ENCODE measurements around the gene NMB. TPM values are rescaled to one million over a fixed set of nuclear protein-coding genes. Genes with fewer than 3 reads are reported as not detected.
A peak's percentile ranks its signal among the peaks of the same experiment; 100 is the strongest.

Gene NMB
- polyA plus RNA-seq, 1 experiment: 3.3 TPM

GRCh38 chr15:84634228-84634837, 23.7 kb downstream of the NMB start:
- no peak for TF ChIP-seq CTCF (IDR thresholded peaks at IDR 0.05; ENCODE audit: low read depth, low read length)
- ChIA-PET POLR2A (no interaction called here), CTCF (interaction anchor here (0.6 kb wide), 1 partner anchor 24 kb away, joined by 3 read pairs; no protein-coding TSS in a partner anchor)
- Histone ChIP-seq H3K27ac (ENCODE audit: low read depth, low read length) (no peak overlapping the region), H3K9me3 (ENCODE audit: control insufficient read depth, insufficient read depth, low read length) (no peaks in the 10 kb centered on the region), H3K4me3 (ENCODE audit: low read depth, low read length) (peak overlapping the region; percentile 63), H3K27me3 (ENCODE audit: control insufficient read depth, insufficient read depth, low read length) (no peaks in the 10 kb centered on the region)
- no peak for DNase-seq (ENCODE audit: low read depth, low spot score)

DNA sequence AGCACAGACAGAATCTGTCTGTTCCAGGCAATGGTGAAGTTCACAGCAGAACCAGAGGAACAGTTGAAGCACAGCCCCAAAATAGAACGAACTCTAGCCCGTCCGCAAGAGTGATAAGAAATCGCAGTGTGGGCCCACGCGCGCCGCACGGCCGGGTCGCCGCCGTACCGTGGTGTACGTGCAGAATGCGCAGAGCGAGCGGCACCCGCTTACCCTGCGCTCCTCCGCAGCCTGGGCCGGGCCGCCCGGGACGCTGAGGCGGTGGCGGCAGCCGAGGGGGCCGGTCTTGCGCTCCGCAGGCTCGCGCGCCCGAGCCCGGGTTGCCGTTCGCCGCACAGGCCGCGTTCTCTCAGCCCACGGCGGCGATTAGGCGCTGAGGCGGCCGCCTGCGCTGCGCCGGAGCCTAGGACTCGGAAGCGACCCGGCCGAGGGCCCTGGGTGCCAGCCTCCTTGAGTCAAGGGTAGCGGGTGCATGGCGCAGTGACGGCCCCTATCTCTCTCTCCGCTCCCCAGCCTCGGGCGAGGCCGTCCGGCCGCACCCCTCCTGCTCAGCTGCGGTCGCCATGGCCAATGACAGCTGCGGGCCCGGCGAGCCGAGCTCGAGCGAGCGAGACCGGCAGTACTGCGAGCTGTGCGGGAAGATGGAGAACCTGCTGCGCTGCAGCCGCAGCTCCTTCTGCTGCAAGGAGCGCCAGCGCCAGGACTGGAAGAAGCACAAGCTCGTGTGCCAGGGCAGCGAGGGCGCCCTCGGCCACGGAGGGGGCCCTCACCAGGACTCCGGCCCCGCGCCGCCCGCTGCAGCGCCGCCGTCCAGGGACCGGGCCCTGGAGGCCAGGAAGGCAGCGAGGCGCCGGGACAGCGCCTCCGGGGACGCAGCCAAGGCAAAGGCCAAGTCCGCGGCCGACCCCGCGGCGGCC, 24.4 kb downstream of the NMB start:
- no peaks in the 10 kb centered on the region for H3K9me3 ChIP-seq (ENCODE audit: control insufficient read depth, insufficient read depth, low read length)
- DNase-seq (ENCODE audit: low read depth, low spot score): no peak
- peak overlapping the region; percentile 65 for H3K27ac ChIP-seq (ENCODE audit: low read depth, low read length)
- H3K27me3 ChIP-seq (ENCODE audit: control insufficient read depth, insufficient read depth, low read length): no peaks in the 10 kb centered on the region
- no peak for TF ChIP-seq CTCF (IDR thresholded peaks at IDR 0.05; ENCODE audit: low read depth, low read length)
- CTCF ChIA-PET: no interaction called here
- POLR2A ChIA-PET: interaction anchor here (0.7 kb wide), 1 partner anchor 20 kb away, joined by 3 read pairs; the partner anchor contains the start of gene WDR73
- peak overlapping the region; percentile 63 for H3K4me3 ChIP-seq (ENCODE audit: low read depth, low read length)

DNA sequence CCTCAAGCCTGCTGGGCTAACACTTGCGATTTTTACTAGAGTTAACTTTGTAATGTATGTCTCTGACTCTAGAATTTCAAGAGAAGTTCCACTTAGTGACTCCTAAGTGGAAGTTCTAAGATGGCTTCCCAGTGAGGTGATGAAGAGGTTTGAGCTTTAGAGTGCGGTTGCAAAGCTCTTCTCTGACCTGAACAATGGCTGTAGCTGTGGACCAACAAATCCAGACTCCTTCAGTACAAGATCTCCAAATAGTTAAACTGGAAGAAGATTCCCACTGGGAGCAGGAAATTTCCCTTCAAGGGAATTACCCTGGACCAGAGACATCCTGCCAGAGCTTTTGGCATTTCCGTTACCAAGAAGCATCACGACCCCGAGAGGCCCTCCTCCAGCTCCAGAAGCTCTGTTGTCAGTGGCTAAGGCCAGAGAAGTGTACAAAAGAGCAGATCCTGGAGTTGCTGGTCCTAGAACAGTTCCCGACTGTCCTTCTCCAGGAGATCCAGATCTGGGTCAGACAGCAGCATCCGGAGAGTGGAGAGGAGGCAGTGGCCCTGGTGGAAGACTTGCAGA, 26.2 kb downstream of the NMB start:
- H3K4me3 ChIP-seq (ENCODE audit: low read depth, low read length): peak overlapping the region; percentile 84
- DNase-seq (ENCODE audit: low read depth, low spot score): no peak
- H3K27me3 ChIP-seq (ENCODE audit: control insufficient read depth, insufficient read depth, low read length): no peaks in the 10 kb centered on the region
- no peaks in the 10 kb centered on the region for H3K9me3 ChIP-seq (ENCODE audit: control insufficient read depth, insufficient read depth, low read length)
- ChIA-PET POLR2A (interaction anchor here (0.8 to 1.1 kb wide), 2 partner anchors 28 to 61 kb away, joined by 3 to 4 read pairs; no protein-coding TSS in a partner anchor), CTCF (interaction anchor here (1.3 to 2.7 kb wide), 3 partner anchors 31 to 296 kb away, joined by 3 to 21 read pairs (median 8); partner anchors contain the start of gene ZSCAN2)
- TF ChIP-seq CTCF (IDR thresholded peaks at IDR 0.05; ENCODE audit: low read depth, low read length): no peak
- H3K27ac ChIP-seq (ENCODE audit: low read depth, low read length): peak overlapping the region; percentile 61

DNA sequence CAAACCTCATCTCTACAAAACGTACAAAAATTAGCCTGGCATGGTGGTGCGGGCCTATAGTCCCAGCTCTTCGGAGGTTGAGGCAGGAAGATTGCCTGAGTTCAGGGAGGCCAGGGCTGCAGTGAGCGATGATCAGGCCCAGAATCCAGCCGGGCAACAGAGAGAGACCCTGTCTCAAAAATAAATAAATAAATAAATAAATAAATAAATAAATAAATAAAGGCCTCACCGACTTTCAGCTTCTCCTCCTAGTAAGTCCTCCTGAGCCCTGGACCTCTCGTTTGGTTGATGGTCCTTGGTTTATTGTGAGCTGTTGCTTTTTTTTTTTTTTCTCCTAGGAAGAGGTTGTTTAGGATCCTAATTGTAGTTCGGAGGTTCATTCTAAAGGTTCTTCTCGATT, 29.0 kb downstream of the NMB start:
- no peak for TF ChIP-seq CTCF (IDR thresholded peaks at IDR 0.05; ENCODE audit: low read depth, low read length)
- POLR2A ChIA-PET: no interaction called here
- H3K9me3 ChIP-seq (ENCODE audit: control insufficient read depth, insufficient read depth, low read length): no peaks in the 10 kb centered on the region; the same call in 1 of the 2 replicates
- no peak for DNase-seq (ENCODE audit: low read depth, low spot score)
- no peak overlapping the region for H3K4me3 ChIP-seq (ENCODE audit: low read depth, low read length)
- no peaks in the 10 kb centered on the region for H3K27me3 ChIP-seq (ENCODE audit: control insufficient read depth, insufficient read depth, low read length)
- H3K27ac ChIP-seq (ENCODE audit: low read depth, low read length): no peak overlapping the region
- CTCF ChIA-PET: no interaction called here

Measured in AG04450 (cell line).